Measurements from ENCODE around the gene AK9. TPM values are rescaled to one million over a fixed set of nuclear protein-coding genes. Genes with fewer than 3 reads are reported as not detected.
A peak's percentile ranks its signal among the peaks of the same experiment; 100 is the strongest.
"Not testable (repeated sequence)": the region's sequence is repeated elsewhere in the genome, so short reads cannot be mapped to it uniquely, and the experiment has no call there.

AK9 gene
- total RNA-seq, 1 experiment from 2014 or later, result 1.7 TPM

GRCh38 chr6:109524129-109524528, 166.9 kb downstream of the AK9 start:
- no peak overlapping the region for H3K4me2 ChIP-seq (ENCODE audit: low read length)
- no peaks in the 10 kb centered on the region for H3K9me2 ChIP-seq (replicated peaks; ENCODE audit: low read length)
- H3K9me3 ChIP-seq (ENCODE audit: low read length), result no peaks in the 10 kb centered on the region
- H3K79me2 ChIP-seq (ENCODE audit: low read length), result no peaks in the 10 kb centered on the region
- H4K20me1 ChIP-seq (ENCODE audit: low read length), result no peaks in the 10 kb centered on the region
- no peak for ATAC-seq
- BruUV-seq (replicated peaks), result no TSS peak
- no peak overlapping the region for H3K9ac ChIP-seq (ENCODE audit: low read length)
- no peaks in the 10 kb centered on the region for H3K27me3 ChIP-seq (ENCODE audit: low read length)
- no peaks in the 10 kb centered on the region for H3K36me3 ChIP-seq (ENCODE audit: low read depth, low read length)
- peaks cover 4% of the 10 kb centered on the region; the same call in 1 of the 2 replicates for H3K4me1 ChIP-seq (ENCODE audit: insufficient read depth, low read length)
- DNase-seq, result no peak
- ChIA-PET CTCF (no interaction called here), POLR2A (ENCODE audit: unreplicated experiment) (no interaction called here)
- no peaks in the 10 kb centered on the region for H3F3A ChIP-seq (ENCODE audit: low read length, unreplicated experiment)
- H3K27ac ChIP-seq (ENCODE audit: low read length), result no peak overlapping the region
- no peak for TF ChIP-seq EZH2phosphoT487 (IDR thresholded peaks at IDR 0.05; ENCODE audit: borderline replicate concordance, low read length)
- TF ChIP-seq CTCF (conservative IDR thresholded peaks at IDR 0.05; ENCODE audit: low read depth, low read length), result no peak
- no peak for TF ChIP-seq EZH2 (IDR thresholded peaks at IDR 0.05; ENCODE audit: low read length, unreplicated experiment)
- intact Hi-C loops (cut with micrococcal nuclease), result loop anchor here (5.0 kb wide), 1 partner anchor 42 kb away; the partner anchor contains the start of gene ZBTB24
- no peak overlapping the region for H2AFZ ChIP-seq (ENCODE audit: low read length)
- H3K4me3 ChIP-seq (ENCODE audit: low read length), result no peak overlapping the region

GRCh38 chr6:109523478-109523877, 167.5 kb downstream of the AK9 start:
- POLR2A ChIA-PET (ENCODE audit: unreplicated experiment), result no interaction called here
- Histone ChIP-seq H3K9me3 (ENCODE audit: low read length) (no peaks in the 10 kb centered on the region), H3K9ac (ENCODE audit: low read length) (no peak overlapping the region), H3K79me2 (ENCODE audit: low read length) (no peaks in the 10 kb centered on the region), H4K20me1 (ENCODE audit: low read length) (no peaks in the 10 kb centered on the region), H3F3A (ENCODE audit: low read length, unreplicated experiment) (no peaks in the 10 kb centered on the region), H3K4me2 (ENCODE audit: low read length) (peak overlapping the region; percentile 29; the same call in 1 of the 2 replicates), H3K36me3 (ENCODE audit: low read depth, low read length) (no peaks in the 10 kb centered on the region), H3K27me3 (ENCODE audit: low read length) (no peaks in the 10 kb centered on the region), H3K4me1 (ENCODE audit: insufficient read depth, low read length) (peaks cover 4% of the 10 kb centered on the region; the same call in 1 of the 2 replicates), H3K4me3 (ENCODE audit: low read length) (no peak overlapping the region), H2AFZ (ENCODE audit: low read length) (no peak overlapping the region), H3K9me2 (replicated peaks; ENCODE audit: low read length) (no peaks in the 10 kb centered on the region), H3K27ac (ENCODE audit: low read length) (no peak overlapping the region)
- no TSS peak for BruUV-seq (replicated peaks)
- ATAC-seq (peak; percentile 52; the same call in 1 of the 2 replicates), DNase-seq (peak; percentile 79)
- TF ChIP-seq EZH2phosphoT487 (IDR thresholded peaks at IDR 0.05; ENCODE audit: borderline replicate concordance, low read length), result no peak
- TF ChIP-seq CTCF (conservative IDR thresholded peaks at IDR 0.05; ENCODE audit: low read depth, low read length), result no peak
- no peak for TF ChIP-seq EZH2 (IDR thresholded peaks at IDR 0.05; ENCODE audit: low read length, unreplicated experiment)
- intact Hi-C loops (cut with micrococcal nuclease), result loop anchor here (5.0 kb wide), 1 partner anchor 41 kb away; the partner anchor contains the start of gene ZBTB24
- CTCF ChIA-PET, result no interaction called here

GRCh38 chr6:109521080-109521479, 169.9 kb downstream of the AK9 start:
- no peaks in the 10 kb centered on the region for H3K9me2 ChIP-seq (replicated peaks; ENCODE audit: low read length)
- H3K9me3 ChIP-seq (ENCODE audit: low read length), result no peaks in the 10 kb centered on the region
- no peaks in the 10 kb centered on the region for H3K79me2 ChIP-seq (ENCODE audit: low read length)
- H3K9ac ChIP-seq (ENCODE audit: low read length), result no peak overlapping the region
- ATAC-seq (no peak), DNase-seq (no peak)
- intact Hi-C loops (cut with micrococcal nuclease), result loop anchor here (5.0 kb wide), 1 partner anchor 39 kb away; the partner anchor contains the start of gene ZBTB24
- no peak overlapping the region for H3K27ac ChIP-seq (ENCODE audit: low read length)
- H3K4me1 ChIP-seq (ENCODE audit: insufficient read depth, low read length), result peaks cover 4% of the 10 kb centered on the region; the same call in 1 of the 2 replicates
- H3K4me3 ChIP-seq (ENCODE audit: low read length), result no peak overlapping the region
- H3K27me3 ChIP-seq (ENCODE audit: low read length), result no peaks in the 10 kb centered on the region
- ChIA-PET CTCF (no interaction called here), POLR2A (ENCODE audit: unreplicated experiment) (no interaction called here)
- H4K20me1 ChIP-seq (ENCODE audit: low read length), result no peaks in the 10 kb centered on the region
- H2AFZ ChIP-seq (ENCODE audit: low read length), result no peak overlapping the region
- no TSS peak for BruUV-seq (replicated peaks)
- H3K36me3 ChIP-seq (ENCODE audit: low read depth, low read length), result no peaks in the 10 kb centered on the region
- H3K4me2 ChIP-seq (ENCODE audit: low read length), result no peak overlapping the region
- H3F3A ChIP-seq (ENCODE audit: low read length, unreplicated experiment), result no peaks in the 10 kb centered on the region
- TF ChIP-seq CTCF (conservative IDR thresholded peaks at IDR 0.05; ENCODE audit: low read depth, low read length) (no peak), EZH2phosphoT487 (IDR thresholded peaks at IDR 0.05; ENCODE audit: borderline replicate concordance, low read length) (no peak), EZH2 (IDR thresholded peaks at IDR 0.05; ENCODE audit: low read length, unreplicated experiment) (no peak)

- H3K36me3 ChIP-seq (ENCODE audit: low read depth, low read length); CTCF ChIA-PET; H3K27me3 ChIP-seq (ENCODE audit: low read length); H3K9ac ChIP-seq (ENCODE audit: low read length); POLR2A ChIA-PET (ENCODE audit: unreplicated experiment); H3K4me2 ChIP-seq (ENCODE audit: low read length); DNase-seq; H3K27ac ChIP-seq (ENCODE audit: low read length); H3K9me3 ChIP-seq (ENCODE audit: low read length); H4K20me1 ChIP-seq (ENCODE audit: low read length); H3K4me3 ChIP-seq (ENCODE audit: low read length); H3K4me1 ChIP-seq (ENCODE audit: insufficient read depth, low read length); H2AFZ ChIP-seq (ENCODE audit: low read length); H3F3A ChIP-seq (ENCODE audit: low read length, unreplicated experiment); H3K9me2 ChIP-seq (replicated peaks; ENCODE audit: low read length); BruUV-seq (replicated peaks); H3K79me2 ChIP-seq (ENCODE audit: low read length); ATAC-seq: not testable (repeated sequence)
- intact Hi-C loops (cut with micrococcal nuclease), result loop anchor here (5.0 kb wide), 1 partner anchor 37 kb away; the partner anchor contains the start of gene ZBTB24
Measured at GRCh38 chr6:109519647-109520046, 171.4 kb downstream of the AK9 start.

Measured in PC-3 (cell line).